Right ventricle myocardium superior (tissue), 1 donor: ENCODE data around the gene AQP5. TPM values are rescaled to one million over a fixed set of nuclear protein-coding genes. Genes with fewer than 3 reads are reported as not detected.

Experiments
- ATAC-seq: fragments of 200-7000 bp; cut with Tn5 transposase; one replicate; pipeline ENCODE4 v1.9.1; 2020; ENCODE audit warnings: mild to moderate bottlenecking; ENCODE audit not compliant: poor library complexity
- DNase-seq: peaks from one replicate; pipeline ENCODE4 v3.0.0-alpha.2; 2020
- intact Hi-C: fragments of 100-400 bp; cut with DNase I; formaldehyde crosslinking; loops from one replicate; pipeline ENCODE4 v1.11.2; 2022
- total RNA-seq: library from RNA; stranded (reverse); fragmentation: NEBNext Ultra II Directional; extraction: Animal tissue kit (Norgen Biotek cat#: 25700); gene quantifications from one replicate; pipeline ENCODE4 v1.2.1, GENCODE V29; 2021
- donor health status: DM: no; HTN: yes; CAD: no; lungs with severe emphysema.

Gene AQP5
- total RNA-seq, 1 donor from 2014 or later, result 0.38 TPM

GRCh38 chr12:49930515-49931288 is 31.0 kb upstream of the AQP5 start:
- no peak for DNase-seq
- intact Hi-C loops, result no loop called here
- ATAC-seq, result peak; percentile 43

- DNase-seq, result no peak
- intact Hi-C loops, result no loop called here
- no peak for ATAC-seq
Observed at GRCh38 chr12:49932023-49932422, 29.6 kb upstream of the AQP5 start.

- intact Hi-C loops, result no loop called here
- DNase-seq (no peak), ATAC-seq (no peak)
Observed at GRCh38 chr12:49932533-49933130, 29.0 kb upstream of the AQP5 start.

DNA sequence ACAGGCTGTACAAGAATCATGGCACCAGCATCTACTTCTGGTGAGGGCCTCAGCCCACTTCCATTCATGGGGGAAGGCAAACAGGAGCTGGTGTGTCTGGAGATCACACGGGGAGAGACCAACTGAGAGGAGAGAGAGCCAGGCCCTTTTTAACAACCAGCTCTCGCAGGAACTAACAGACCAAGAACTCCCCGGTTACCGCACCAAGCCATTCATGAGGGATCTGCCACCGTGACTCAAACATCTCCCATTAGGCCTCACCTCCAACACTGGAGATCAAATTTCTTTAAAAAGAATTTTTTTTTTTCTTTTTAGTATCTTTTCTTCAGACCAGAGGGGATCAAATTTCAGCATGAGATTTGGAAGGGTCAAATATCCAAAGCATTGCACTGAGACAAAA is 27.9 kb upstream of the AQP5 start:
- no peak for ATAC-seq
- no peak for DNase-seq
- intact Hi-C loops, result no loop called here

GRCh38 chr12:49934505-49934904 is 27.2 kb upstream of the AQP5 start:
- intact Hi-C loops, result no loop called here
- no peak for ATAC-seq
- DNase-seq, result no peak

DNA sequence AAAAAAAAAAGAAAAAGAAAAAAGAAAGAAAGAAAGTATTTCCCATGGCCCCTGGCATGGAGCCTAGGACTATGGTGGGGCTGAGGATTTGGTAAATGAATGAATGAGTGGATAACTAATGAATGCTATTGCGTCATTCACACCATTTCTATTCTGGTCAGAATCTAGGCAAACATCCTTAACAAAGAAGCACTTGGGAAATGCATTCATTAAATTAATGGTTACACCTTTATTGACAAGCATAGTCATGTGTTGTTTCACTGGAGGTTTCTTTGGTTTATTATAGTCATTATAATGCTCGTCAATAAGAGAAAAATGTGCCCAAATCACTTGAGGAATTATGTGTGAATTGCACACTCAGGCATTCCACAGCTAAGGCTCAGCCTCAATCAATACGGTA is 24.7 kb upstream of the AQP5 start:
- intact Hi-C loops, result no loop called here
- ATAC-seq, result no peak
- no peak for DNase-seq

GRCh38 chr12:49937639-49938300 is 23.9 kb upstream of the AQP5 start:
- ATAC-seq, result no peak
- intact Hi-C loops, result no loop called here
- DNase-seq, result no peak

GRCh38 chr12:49939307-49939706 is 22.4 kb upstream of the AQP5 start:
- no peak for DNase-seq
- intact Hi-C loops, result no loop called here
- peak; percentile 25 for ATAC-seq

DNA sequence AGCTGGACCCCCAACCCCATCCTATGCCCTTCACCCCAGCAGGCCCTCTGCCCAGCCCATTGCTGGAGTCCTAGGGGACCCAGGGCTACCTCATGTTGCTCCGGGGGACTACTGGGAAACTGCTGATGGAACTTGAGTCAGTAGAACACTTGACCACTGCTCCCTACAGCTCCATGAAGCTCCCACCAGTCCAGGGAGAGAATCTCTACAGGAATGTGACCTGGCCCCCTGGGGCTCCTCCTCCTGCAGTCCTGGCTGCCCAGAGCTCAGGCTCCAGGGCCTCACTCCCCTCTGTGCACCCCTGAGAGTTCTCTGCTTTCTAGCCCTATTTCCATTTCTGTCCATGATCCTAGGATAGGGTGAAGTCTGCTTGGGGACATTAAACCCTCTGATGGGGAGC is 22.0 kb upstream of the AQP5 start:
- DNase-seq, result no peak
- ATAC-seq, result no peak
- intact Hi-C loops, result loop anchor here (10.0 kb wide), 1 partner anchor 75 kb away; no protein-coding TSS in a partner anchor

GRCh38 chr12:49941556-49942511 is 19.8 kb upstream of the AQP5 start:
- intact Hi-C loops, result loop anchor here (10.0 kb wide), 1 partner anchor 77 kb away; no protein-coding TSS in a partner anchor
- no peak for ATAC-seq
- no peak for DNase-seq

- intact Hi-C loops, result loop anchor here (10.0 kb wide), 1 partner anchor 78 kb away; no protein-coding TSS in a partner anchor
- no peak for DNase-seq
- no peak for ATAC-seq
Observed at GRCh38 chr12:49942512-49942893, 19.2 kb upstream of the AQP5 start.

- ATAC-seq (no peak), DNase-seq (no peak)
- intact Hi-C loops, result loop anchor here (10.0 kb wide), 1 partner anchor 78 kb away; no protein-coding TSS in a partner anchor
Observed at GRCh38 chr12:49942921-49943624, 18.6 kb upstream of the AQP5 start.

DNA sequence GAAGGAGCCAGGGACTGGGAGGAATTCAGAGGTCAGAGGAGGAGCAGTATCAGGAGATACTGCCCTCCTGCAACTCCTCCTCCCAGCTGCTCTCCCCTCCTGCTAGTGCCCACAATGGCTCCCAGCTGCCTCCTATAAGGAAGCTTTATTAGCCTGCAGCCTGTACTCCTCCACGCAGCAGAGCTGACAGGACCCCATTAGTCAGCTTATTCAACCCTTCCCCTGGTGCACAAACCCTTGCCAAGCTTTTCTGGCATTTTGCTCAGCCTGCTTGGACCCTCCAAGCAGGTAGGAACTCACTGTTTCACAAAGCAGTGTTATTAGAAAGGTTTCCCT is 18.1 kb upstream of the AQP5 start:
- no peak for ATAC-seq
- DNase-seq, result no peak
- intact Hi-C loops, result loop anchor here (10.0 kb wide), 1 partner anchor 79 kb away; no protein-coding TSS in a partner anchor

DNA sequence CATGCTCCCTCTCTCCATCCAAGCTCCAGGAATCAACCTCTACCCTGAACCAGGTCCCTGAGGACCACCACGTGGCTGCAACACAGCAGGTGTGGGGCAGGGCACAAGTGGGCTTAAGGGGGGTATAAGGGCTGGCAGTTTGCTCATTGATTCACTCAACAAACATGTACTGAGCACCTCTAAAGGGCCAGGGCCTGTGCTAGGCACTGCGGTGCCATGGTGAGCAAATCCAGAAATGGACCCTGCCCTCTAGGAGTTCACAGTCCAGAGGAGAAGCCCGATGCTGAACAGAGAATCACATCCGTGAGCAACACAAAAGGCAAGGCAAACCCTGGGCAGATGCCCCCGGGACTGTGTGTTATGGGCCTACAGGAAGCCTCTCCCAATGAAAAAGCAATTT is 17.6 kb upstream of the AQP5 start:
- intact Hi-C loops, result loop anchor here (10.0 kb wide), 1 partner anchor 79 kb away; no protein-coding TSS in a partner anchor
- ATAC-seq (no peak), DNase-seq (no peak)

DNA sequence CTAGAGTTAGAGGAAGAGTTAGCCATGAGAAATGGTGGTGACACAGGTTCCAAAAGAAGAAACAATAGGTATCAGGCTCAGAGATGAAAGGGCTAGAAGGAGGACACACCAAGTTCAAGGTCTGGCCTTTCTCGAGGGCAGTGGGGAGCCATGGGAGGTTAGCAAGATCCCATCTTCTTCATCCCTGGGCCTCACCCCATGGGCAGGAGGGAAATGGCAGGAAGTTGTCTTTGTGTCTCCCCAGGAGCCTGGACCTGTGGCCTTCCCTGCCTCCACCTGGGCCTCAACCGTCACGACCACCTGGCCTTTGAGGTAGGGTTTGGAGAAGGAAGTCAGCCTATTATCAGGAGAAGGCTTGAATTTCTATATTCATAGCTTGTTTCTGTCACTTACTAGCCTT is 17.0 kb upstream of the AQP5 start:
- DNase-seq, result no peak
- no peak for ATAC-seq
- intact Hi-C loops, result loop anchor here (10.0 kb wide), 1 partner anchor 80 kb away; no protein-coding TSS in a partner anchor

GRCh38 chr12:49945394-49946080 is 16.1 kb upstream of the AQP5 start:
- ATAC-seq (peak; percentile 98), DNase-seq (peak; percentile 90)
- intact Hi-C loops, result loop anchor here (10.0 kb wide), 1 partner anchor 81 kb away; no protein-coding TSS in a partner anchor

DNA sequence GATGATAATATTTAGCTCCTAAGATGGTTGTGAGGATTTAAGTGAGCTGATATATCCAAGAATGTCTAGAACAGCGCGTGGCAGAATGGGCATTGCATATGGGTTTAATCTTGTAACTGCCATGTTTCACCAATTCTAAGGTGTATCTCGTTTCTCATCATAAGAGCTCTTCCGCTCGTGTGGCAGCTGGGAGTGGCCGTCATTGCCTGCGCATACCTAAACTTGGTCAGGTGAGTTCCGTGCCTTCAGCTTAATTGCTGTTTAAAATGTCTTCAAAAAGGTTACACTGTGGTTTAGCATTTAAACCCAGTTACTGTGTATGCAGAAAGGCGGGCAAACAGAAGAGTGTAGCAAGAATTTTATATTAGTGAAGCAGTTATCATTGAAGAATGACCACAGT is 15.6 kb upstream of the AQP5 start:
- intact Hi-C loops, result loop anchor here (10.0 kb wide), 1 partner anchor 81 kb away; no protein-coding TSS in a partner anchor
- no peak for ATAC-seq
- DNase-seq, result no peak
